Nephron (organoid): ENCODE data around the gene PLA2G5.

Experiments
- H3K27ac Mint-ChIP-seq, 3 experiments: 2 replicates each; pipeline ENCODE4 v1.8.0; 2020; ENCODE audit warnings: mixed read lengths in 3 of 3, mild to moderate bottlenecking in 2 of 3, moderate library complexity in 1 of 3
- H3K27me3 Mint-ChIP-seq: 2 replicates; pipeline ENCODE4 v1.8.0; 2021; ENCODE audit warnings: low read depth, mild to moderate bottlenecking, moderate library complexity, mixed read lengths
- H3K36me3 Mint-ChIP-seq: 2 replicates; pipeline ENCODE4 v1.8.0; 2020; ENCODE audit warnings: low read depth, mixed read lengths
- H3K4me1 Mint-ChIP-seq: 2 replicates; pipeline ENCODE4 v1.8.0; 2020; ENCODE audit warnings: mixed read lengths
- H3K4me3 Mint-ChIP-seq, 3 experiments: 2 replicates each; pipeline ENCODE4 v1.8.0; 2020; ENCODE audit warnings: mild to moderate bottlenecking in 3 of 3, mixed read lengths in 3 of 3, moderate library complexity in 2 of 3
- H3K9me3 Mint-ChIP-seq: 2 replicates; pipeline ENCODE4 v1.8.0; 2020; ENCODE audit warnings: mixed read lengths
- CTCF ChIP-seq, 3 experiments: fragments of 200-600 bp; sonication (generic); IDR thresholded peaks; one replicate each; pipeline ENCODE4 v1.5.0; 2021; ENCODE audit warnings: antibody characterized with exemption in 3 of 3; ENCODE audit not compliant: unreplicated experiment in 3 of 3

The PLA2G5 gene

GRCh38 chr1:20031836-20032235 lies 38.2 kb upstream of the PLA2G5 start:
- no peaks in the 10 kb centered on the region for H3K36me3 Mint-ChIP-seq
- TF ChIP-seq CTCF (IDR thresholded peaks at IDR 0.05; ENCODE audit: unreplicated experiment in 3 of 3): no peak
- peaks cover 6% of the 10 kb centered on the region for H3K27me3 Mint-ChIP-seq
- H3K4me1 Mint-ChIP-seq: no peaks in the 10 kb centered on the region
- no peak overlapping the region for H3K4me3 Mint-ChIP-seq
- H3K9me3 Mint-ChIP-seq: peaks cover 26% of the 10 kb centered on the region
- no peak overlapping the region for H3K27ac Mint-ChIP-seq

- Mint-ChIP-seq H3K4me1 (no peaks in the 10 kb centered on the region), H3K4me3 (no peak overlapping the region), H3K9me3 (peaks cover 26% of the 10 kb centered on the region), H3K27me3 (peaks cover 6% of the 10 kb centered on the region), H3K36me3 (no peaks in the 10 kb centered on the region), H3K27ac (no peak overlapping the region)
- TF ChIP-seq CTCF (IDR thresholded peaks at IDR 0.05; ENCODE audit: unreplicated experiment in 3 of 3): no peak
Observed at GRCh38 chr1:20032425-20032824, 37.6 kb upstream of the PLA2G5 start.

GRCh38 chr1:20033420-20033819 lies 36.6 kb upstream of the PLA2G5 start:
- Mint-ChIP-seq H3K27ac (no peak overlapping the region), H3K4me1 (no peaks in the 10 kb centered on the region), H3K27me3 (peaks cover 6% of the 10 kb centered on the region), H3K36me3 (no peaks in the 10 kb centered on the region), H3K4me3 (no peak overlapping the region), H3K9me3 (peaks cover 26% of the 10 kb centered on the region)
- no peak for TF ChIP-seq CTCF (IDR thresholded peaks at IDR 0.05; ENCODE audit: unreplicated experiment in 3 of 3)

- Mint-ChIP-seq H3K27me3 (peaks cover 6% of the 10 kb centered on the region), H3K9me3 (peaks cover 22% of the 10 kb centered on the region), H3K4me3 (no peak overlapping the region), H3K36me3 (no peaks in the 10 kb centered on the region), H3K4me1 (no peaks in the 10 kb centered on the region), H3K27ac (no peak overlapping the region)
- no peak for TF ChIP-seq CTCF (IDR thresholded peaks at IDR 0.05; ENCODE audit: unreplicated experiment in 3 of 3)
Observed at GRCh38 chr1:20035114-20035513, 34.9 kb upstream of the PLA2G5 start.

DNA sequence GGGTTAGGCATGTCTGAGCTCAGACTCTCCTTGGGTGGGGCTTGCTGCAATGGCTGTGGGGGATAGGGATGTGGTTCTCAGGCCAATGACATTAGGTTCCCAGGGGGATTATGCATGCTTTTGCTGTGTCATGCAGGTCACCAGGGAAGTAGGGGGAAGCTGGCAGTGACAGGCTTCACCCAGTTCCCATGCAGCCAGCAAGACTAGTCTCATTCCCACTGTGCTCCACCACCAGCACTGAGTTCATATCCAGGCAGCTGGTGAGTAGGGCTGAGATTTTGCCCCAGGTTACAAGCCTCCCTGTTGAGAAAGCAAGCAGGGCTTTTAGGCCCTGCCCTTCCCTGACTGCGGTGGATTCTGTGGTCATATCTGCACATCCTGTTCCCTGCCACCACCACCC lies 32.1 kb upstream of the PLA2G5 start:
- no peak overlapping the region for H3K4me3 Mint-ChIP-seq
- H3K27me3 Mint-ChIP-seq: peaks cover 6% of the 10 kb centered on the region
- no peaks in the 10 kb centered on the region for H3K4me1 Mint-ChIP-seq
- H3K27ac Mint-ChIP-seq: no peak overlapping the region
- TF ChIP-seq CTCF (IDR thresholded peaks at IDR 0.05; ENCODE audit: unreplicated experiment in 3 of 3): no peak
- H3K9me3 Mint-ChIP-seq: peaks cover 22% of the 10 kb centered on the region
- no peaks in the 10 kb centered on the region for H3K36me3 Mint-ChIP-seq

- H3K27me3 Mint-ChIP-seq: peaks cover 9% of the 10 kb centered on the region
- no peaks in the 10 kb centered on the region for H3K4me1 Mint-ChIP-seq
- no peak overlapping the region for H3K4me3 Mint-ChIP-seq
- peaks cover 20% of the 10 kb centered on the region for H3K9me3 Mint-ChIP-seq
- H3K27ac Mint-ChIP-seq: no peak overlapping the region
- no peak for TF ChIP-seq CTCF (IDR thresholded peaks at IDR 0.05; ENCODE audit: unreplicated experiment in 3 of 3)
- H3K36me3 Mint-ChIP-seq: no peaks in the 10 kb centered on the region
Observed at GRCh38 chr1:20047096-20047495, 22.9 kb upstream of the PLA2G5 start.
